K562 (cell line): ENCODE results near the gene SLCO2A1.

Experiments used
- AFF4 ChIP-seq: sonication (generic); formaldehyde crosslinking; IDR thresholded peaks from 2 replicates; pipeline ENCODE4 v1.8.0; 2023; ENCODE audit warnings: mild to moderate bottlenecking, missing genetic modification reagents
- CEBPB ChIP-seq: fragments of 450-650 bp; IDR thresholded peaks from 2 replicates; pipeline ENCODE4 v1.6.1; 2016; ENCODE audit warnings: missing genetic modification characterization, missing compliant biosample characterization
- CHD2 ChIP-seq: IDR thresholded peaks from 2 replicates; pipeline ENCODE4 v1.6.1; 2011; ENCODE audit warnings: low read depth, low read length
- CTCF ChIP-seq, 3 experiments: IDR thresholded peaks in 2 of 3; conservative IDR thresholded peaks in 1 of 3; 2 replicates each; pipeline ENCODE4 v1.5.1; 2011 to 2012; ENCODE audit warnings: low read length in 3 of 3, mild to moderate bottlenecking in 3 of 3, control low read depth in 2 of 3, improper control_type of control experiment in 1 of 3, inconsistent platforms in 1 of 3, low read depth in 1 of 3, mixed read lengths in 1 of 3, moderate library complexity in 1 of 3; ENCODE audit not compliant: insufficient read depth in 2 of 3
- E2F5 ChIP-seq: sonication (generic); formaldehyde crosslinking; IDR thresholded peaks from 2 replicates; pipeline ENCODE4 v1.8.0; 2022; ENCODE audit warnings: mild to moderate bottlenecking, missing genetic modification reagents
- ETV6 ChIP-seq, 3 experiments: fragments of 150-350 bp in 1 of 3; sonication (generic) in 1 of 3; formaldehyde crosslinking in 1 of 3; IDR thresholded peaks; 2 replicates each; pipeline versions ENCODE4 v1.6.1 to v1.8.0; 2014 to 2022; ENCODE audit warnings: borderline replicate concordance in 2 of 3, low read depth in 2 of 3, antibody characterized with exemption in 1 of 3, low read length in 1 of 3, mild to moderate bottlenecking in 1 of 3, missing genetic modification reagents in 1 of 3
- MEF2A ChIP-seq: IDR thresholded peaks from 2 replicates; pipeline ENCODE4 v1.6.1; 2011; ENCODE audit warnings: low read depth, mild to moderate bottlenecking, low read length, moderate library complexity; ENCODE audit not compliant: control insufficient read depth
- NONO ChIP-seq, 2 experiments: fragments of 200-400 bp in 1 of 2; fragments of 450-650 bp in 1 of 2; formaldehyde crosslinking in 1 of 2; IDR thresholded peaks; 2 replicates each; pipeline ENCODE4 v1.6.1; 2017; ENCODE audit warnings: low read depth in 2 of 2, mild to moderate bottlenecking in 2 of 2, moderate library complexity in 2 of 2, low read length in 1 of 2
- POLR2A ChIP-seq: fragments of 450-650 bp; conservative IDR thresholded peaks from 2 replicates; pipeline ENCODE4 v1.6.1; 2016
- POU5F1 ChIP-seq: fragments of 150-350 bp; IDR thresholded peaks from 2 replicates; pipeline ENCODE4 v1.6.1; 2014; ENCODE audit warnings: borderline replicate concordance, low read length, low read depth, mild to moderate bottlenecking; ENCODE audit not compliant: partially characterized antibody
- RFX5 ChIP-seq: IDR thresholded peaks from 2 replicates; pipeline ENCODE4 v1.6.1; 2011; ENCODE audit warnings: low read depth, mild to moderate bottlenecking, improper control_type of control experiment, low read length
- SP1 ChIP-seq: sonication (generic); formaldehyde crosslinking; IDR thresholded peaks from 2 replicates; pipeline ENCODE4 v1.8.1; 2022; ENCODE audit warnings: mild to moderate bottlenecking, missing genetic modification reagents
- USF2 ChIP-seq: sonication (generic); formaldehyde crosslinking; IDR thresholded peaks from 2 replicates; pipeline ENCODE4 v1.5.0; 2020; ENCODE audit warnings: missing genetic modification reagents
- ZBTB7A ChIP-seq: IDR thresholded peaks from 2 replicates; pipeline ENCODE4 v1.6.1; 2011; ENCODE audit warnings: low read depth, mild to moderate bottlenecking, low read length, moderate library complexity, borderline replicate concordance; ENCODE audit not compliant: control insufficient read depth

GRCh38 chr3:134009345-134010000, 20.3 kb downstream of the SLCO2A1 start:
- TF ChIP-seq AFF4 (CRISPR knock-in tag) = no peak
- TF ChIP-seq CTCF (IDR thresholded peaks at IDR 0.05 in 2 of 3, conservative IDR thresholded peaks at IDR 0.05 in 1 of 3; ENCODE audit: insufficient read depth in 2 of 3, low read depth in 1 of 3, low read length in 3 of 3) = no peak
- no peak for TF ChIP-seq RFX5
- TF ChIP-seq E2F5 (CRISPR knock-in tag) = no peak
- TF ChIP-seq POU5F1 = no peak
- no peak for TF ChIP-seq ZBTB7A
- TF ChIP-seq POLR2A = no peak
- TF ChIP-seq ETV6 (IDR thresholded peaks at IDR 0.05; ENCODE audit: borderline replicate concordance in 1 of 2, low read depth in 2 of 2, low read length in 1 of 2) = no peak
- no peak for TF ChIP-seq ETV6 (CRISPR knock-in tag; IDR thresholded peaks at IDR 0.05; ENCODE audit: borderline replicate concordance)
- TF ChIP-seq CEBPB (tag) = no peak
- TF ChIP-seq SP1 (CRISPR knock-in tag) = no peak
- no peak for TF ChIP-seq NONO (IDR thresholded peaks at IDR 0.05; ENCODE audit: low read depth in 2 of 2, low read length in 1 of 2)
- TF ChIP-seq CHD2 = no peak
- TF ChIP-seq USF2 = no peak
- no peak for TF ChIP-seq MEF2A
